Measurements from ENCODE around the gene TBC1D5.

GRCh38 chr3:17315897-17316296, 426.5 kb downstream of the TBC1D5 start:
- TF ChIP-seq EZH2phosphoT487 (IDR thresholded peaks at IDR 0.05; ENCODE audit: insufficient read depth, low read depth): no peak
- TF ChIP-seq EZH2 (IDR thresholded peaks at IDR 0.05; ENCODE audit: insufficient read depth, poor library complexity, severe bottlenecking): no peak

Measured in GM23248 (cell line).